Upper lobe of right lung (tissue), 1 donor: ENCODE measurements around the gene PLA2G10. TPM values are rescaled to one million over a fixed set of nuclear protein-coding genes. Genes with fewer than 3 reads are reported as not detected.
A peak's percentile ranks its signal among the peaks of the same experiment; 100 is the strongest.
"Not testable (repeated sequence)": the region's sequence is repeated elsewhere in the genome, so short reads cannot be mapped to it uniquely, and the experiment has no call there.

ENCODE experiments used
- ATAC-seq: fragments of 200-7000 bp; cut with Tn5 transposase; one replicate; pipeline ENCODE4 v1.9.1; 2020; ENCODE audit warnings: mild to moderate bottlenecking, moderate library complexity
- DNase-seq: peaks from one replicate; pipeline ENCODE4 v3.0.0-alpha.2; 2020
- H3K27ac ChIP-seq: fragments of 200-600 bp; one replicate; pipeline ENCODE4 v1.8.0; 2022
- H3K27me3 ChIP-seq: fragments of 200-600 bp; one replicate; pipeline ENCODE4 v1.8.0; 2022; ENCODE audit warnings: mild to moderate bottlenecking
- H3K36me3 ChIP-seq: fragments of 200-600 bp; one replicate; pipeline ENCODE4 v1.8.0; 2022
- H3K4me1 ChIP-seq: fragments of 200-600 bp; one replicate; pipeline ENCODE4 v1.8.0; 2022
- H3K4me3 ChIP-seq: fragments of 200-600 bp; one replicate; pipeline ENCODE4 v1.8.0; 2022; ENCODE audit warnings: mild to moderate bottlenecking
- H3K9me3 ChIP-seq: fragments of 200-600 bp; one replicate; pipeline ENCODE4 v1.8.0; 2022
- CTCF ChIP-seq: fragments of 200-600 bp; IDR thresholded peaks from one replicate; pipeline ENCODE4 v1.8.0; 2022; ENCODE audit warnings: antibody characterized with exemption
- intact Hi-C: fragments of 100-400 bp; cut with DNase I; formaldehyde crosslinking; loops from one replicate; pipeline ENCODE4 v1.11.0; 2022
- total RNA-seq: library from RNA; stranded (reverse); fragmentation: NEBNext Ultra II Directional; extraction: Animal tissue kit (Norgen Biotek cat#: 25700); gene quantifications from one replicate; pipeline ENCODE4 v1.2.1, GENCODE V29; 2021
- donor health status: DM: no; HTN: yes; CAD: no; lungs with severe emphysema.

Gene PLA2G10
- total RNA-seq, 1 donor from 2014 or later = 6.6 TPM

- peaks cover 29% of the 10 kb centered on the region for H3K36me3 ChIP-seq
- ATAC-seq (no peak), DNase-seq (no peak)
- peaks cover 28% of the 10 kb centered on the region for H3K4me1 ChIP-seq
- intact Hi-C loops = no loop called here
- H3K27ac ChIP-seq = peak overlapping the region; percentile 67
- TF ChIP-seq CTCF = no peak
- no peaks in the 10 kb centered on the region for H3K27me3 ChIP-seq
- H3K4me3 ChIP-seq = no peak overlapping the region
- H3K9me3 ChIP-seq = no peaks in the 10 kb centered on the region
Observed at GRCh38 chr16:14635395-14636165, 58.5 kb downstream of the PLA2G10 start.

GRCh38 chr16:14634389-14634725, 59.8 kb downstream of the PLA2G10 start:
- Histone ChIP-seq H3K4me1 (peaks cover 30% of the 10 kb centered on the region), H3K4me3 (peak overlapping the region; percentile 89), H3K36me3 (peaks cover 17% of the 10 kb centered on the region), H3K27ac (peak overlapping the region; percentile 95), H3K9me3 (no peaks in the 10 kb centered on the region), H3K27me3 (no peaks in the 10 kb centered on the region)
- no peak for ATAC-seq
- DNase-seq = no peak
- intact Hi-C loops = no loop called here
- TF ChIP-seq CTCF = no peak

GRCh38 chr16:14632693-14633569, 61.2 kb downstream of the PLA2G10 start, which contains the start of gene BFAR:
TSS of gene BFAR (plus strand) at chr16:14632951. CDS start at chr16:14644347, 11,396 bp downstream.
- ATAC-seq (peak; percentile 90), DNase-seq (peak; percentile 100)
- peaks cover 42% of the 10 kb centered on the region for H3K4me1 ChIP-seq
- H3K27me3 ChIP-seq = no peaks in the 10 kb centered on the region
- TF ChIP-seq CTCF = no peak
- H3K4me3 ChIP-seq = peak within 1 kb of the TSS; percentile 89
- intact Hi-C loops = no loop called here
- no peaks in the 10 kb centered on the region for H3K9me3 ChIP-seq
- H3K36me3 ChIP-seq = peaks cover 3% of the 10 kb centered on the region
- H3K27ac ChIP-seq = peak within 1 kb of the TSS; percentile 95

- Histone ChIP-seq H3K36me3 (peaks cover 22% of the 10 kb centered on the region), H3K4me3 (peak overlapping the region; percentile 75), H3K27ac (peak overlapping the region; percentile 96), H3K4me1 (peaks cover 37% of the 10 kb centered on the region)
- H3K27me3 ChIP-seq, intact Hi-C loops, ATAC-seq, H3K9me3 ChIP-seq, DNase-seq: not testable (repeated sequence)
Observed at GRCh38 chr16:14630620-14631330, 63.3 kb downstream of the PLA2G10 start.

GRCh38 chr16:14629919-14630619, 64.0 kb downstream of the PLA2G10 start, which contains the start of gene PARN:
TSS of gene PARN (minus strand) at chr16:14630260. CDS start at chr16:14630125, 135 bp downstream.
- intact Hi-C loops = no loop called here

More at GRCh38 chr16:14629919-14630619, 64.0 kb downstream of the PLA2G10 start, which contains the start of gene PARN:
- H3K4me3 ChIP-seq = peak within 1 kb of the TSS; percentile 75
- DNase-seq = peak; percentile 98
- H3K4me1 ChIP-seq = peaks cover 32% of the 10 kb centered on the region
- H3K36me3 ChIP-seq = peaks cover 29% of the 10 kb centered on the region
- peak within 1 kb of the TSS; percentile 96 for H3K27ac ChIP-seq
- H3K9me3 ChIP-seq = no peaks in the 10 kb centered on the region
- peak; percentile 87 for ATAC-seq
- no peak for TF ChIP-seq CTCF
- no peaks in the 10 kb centered on the region for H3K27me3 ChIP-seq
